Vagina (tissue), 2 donors: ENCODE results near the gene PDE4D. TPM values are rescaled to one million over a fixed set of nuclear protein-coding genes. Genes with fewer than 3 reads are reported as not detected.

Experiments
- DNase-seq, 2 donors: peaks; one replicate each; pipeline ENCODE4 v3.0.0-alpha.2; 2017; ENCODE audit errors: extremely low spot score in 2 of 2
- H3K27ac ChIP-seq: fragments of 200-600 bp; sonication (generic); one replicate; pipeline ENCODE4 v1.5.1; 2019
- H3K27me3 ChIP-seq: fragments of 200-600 bp; sonication (generic); one replicate; pipeline ENCODE4 v1.5.1; 2019
- H3K36me3 ChIP-seq, 2 donors: fragments of 200-600 bp; sonication (generic); one replicate each; pipeline ENCODE4 v1.5.1; 2017 to 2019
- H3K4me1 ChIP-seq: fragments of 200-600 bp; sonication (generic); one replicate; pipeline ENCODE4 v1.5.1; 2019
- H3K4me3 ChIP-seq, 2 donors: fragments of 200-600 bp; sonication (generic); 1 replicate in 1 of 2; 2 replicates in 1 of 2; pipeline ENCODE4 v1.5.1; 2016 to 2019
- H3K9me3 ChIP-seq: fragments of 200-600 bp; sonication (generic); one replicate; pipeline ENCODE4 v1.5.1; 2019
- CTCF ChIP-seq, 3 experiments: fragments of 450-650 bp in 2 of 3; fragments of 200-600 bp in 1 of 3; sonication (generic) in 1 of 3; IDR thresholded peaks; one replicate each; pipeline ENCODE4 v1.5.1; 2017 to 2019; ENCODE audit warnings: antibody characterized with exemption in 3 of 3, mild to moderate bottlenecking in 2 of 3, moderate library complexity in 2 of 3
- POLR2A ChIP-seq, 2 donors: fragments of 450-650 bp; IDR thresholded peaks; one replicate each; pipeline ENCODE4 v1.6.1; 2017; ENCODE audit warnings: antibody characterized with exemption in 2 of 2, mild to moderate bottlenecking in 2 of 2, moderate library complexity in 2 of 2
- POLR2AphosphoS5 ChIP-seq, 2 donors: sonication (generic); formaldehyde crosslinking; IDR thresholded peaks; one replicate each; pipeline ENCODE4 v1.9.0; 2017; ENCODE audit warnings: antibody characterized with exemption in 2 of 2, mild to moderate bottlenecking in 2 of 2, low read depth in 1 of 2; ENCODE audit not compliant: insufficient read depth in 1 of 2
- intact Hi-C: fragments of 100-400 bp; cut with DNase I; formaldehyde crosslinking; loops from one replicate; pipeline ENCODE4 v1.15.1; 2023
- total RNA-seq: library from RNA; depleted of rRNA; stranded (reverse); fragments of >200 nt; gene quantifications from one replicate; pipeline ENCODE4 v1.2.3, GENCODE V29; 2016

PDE4D gene
- total RNA-seq, 1 donor from 2014 or later: 86.9 TPM

DNA sequence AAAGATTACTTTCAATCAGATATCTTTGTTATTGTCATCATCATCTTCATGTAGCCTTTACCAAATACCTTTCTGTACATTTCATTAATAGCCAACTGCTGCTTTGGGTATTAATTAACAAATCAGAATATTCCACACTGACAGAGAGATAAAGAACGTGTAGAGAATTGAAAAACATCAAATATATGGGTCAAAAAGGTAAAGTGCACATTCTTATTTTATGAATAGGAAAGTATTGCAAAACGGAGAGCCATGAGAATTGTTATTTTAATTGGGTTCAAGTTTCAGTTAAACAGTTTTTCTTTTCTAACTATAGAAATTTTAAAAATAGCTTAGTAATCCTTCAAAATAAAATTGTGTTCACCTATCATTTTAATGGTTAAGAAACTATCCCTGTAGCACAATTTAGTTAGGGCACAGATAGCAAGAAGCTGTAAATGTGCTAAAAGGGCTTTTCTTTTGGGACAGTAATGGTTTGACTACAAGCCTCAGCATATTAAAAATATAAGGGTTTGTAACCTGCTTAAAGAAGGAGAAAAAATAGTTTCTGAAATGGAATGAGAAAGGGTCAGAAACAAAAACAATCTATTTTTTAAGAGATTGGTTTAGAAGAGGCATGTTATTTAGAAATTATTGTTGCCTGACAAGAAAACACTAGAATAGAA, 62.9 kb downstream of the PDE4D start:
- TF ChIP-seq POLR2A (IDR thresholded peaks at IDR 0.05): no peak
- no peak for TF ChIP-seq CTCF (IDR thresholded peaks at IDR 0.05)
- no peak for TF ChIP-seq POLR2AphosphoS5 (IDR thresholded peaks at IDR 0.05; ENCODE audit: insufficient read depth in 1 of 2, low read depth in 1 of 2)
- Histone ChIP-seq H3K4me1 (peaks cover 12% of the 10 kb centered on the region), H3K27ac (no peak overlapping the region), H3K36me3 (no peaks in the 10 kb centered on the region), H3K9me3 (no peaks in the 10 kb centered on the region), H3K4me3 (no peak overlapping the region), H3K27me3 (no peaks in the 10 kb centered on the region)
- intact Hi-C loops: no loop called here
- DNase-seq: no peak

GRCh38 chr5:59829922-59830321, 63.6 kb downstream of the PDE4D start:
- H3K9me3 ChIP-seq: no peaks in the 10 kb centered on the region
- H3K4me3 ChIP-seq: no peak overlapping the region
- H3K4me1 ChIP-seq: peaks cover 12% of the 10 kb centered on the region
- no peak overlapping the region for H3K27ac ChIP-seq
- TF ChIP-seq POLR2A (IDR thresholded peaks at IDR 0.05) (no peak), CTCF (IDR thresholded peaks at IDR 0.05) (no peak)
- H3K27me3 ChIP-seq: no peaks in the 10 kb centered on the region
- no peaks in the 10 kb centered on the region for H3K36me3 ChIP-seq
- intact Hi-C loops: no loop called here
- no peak for DNase-seq

DNA sequence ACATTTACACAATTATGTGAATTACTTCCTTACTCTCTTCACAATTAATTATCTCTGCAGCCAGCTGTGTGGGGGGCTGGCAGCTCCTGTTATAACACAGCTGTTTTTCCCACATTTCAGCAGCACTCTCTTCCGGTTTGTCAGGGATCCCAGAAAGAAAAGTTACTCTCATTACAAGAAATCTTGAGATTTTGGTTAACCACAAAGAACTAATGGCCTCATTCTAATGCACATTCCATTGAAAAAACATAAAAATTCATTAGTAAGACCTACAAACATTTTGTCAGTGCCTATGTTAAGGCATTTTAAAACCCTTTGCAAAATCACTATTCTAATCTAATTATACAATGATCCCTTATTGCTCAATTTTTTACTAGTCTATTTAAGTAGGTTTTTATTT, 64.1 kb downstream of the PDE4D start:
- TF ChIP-seq POLR2A (IDR thresholded peaks at IDR 0.05) (no peak), POLR2AphosphoS5 (IDR thresholded peaks at IDR 0.05; ENCODE audit: insufficient read depth in 1 of 2, low read depth in 1 of 2) (no peak)
- Histone ChIP-seq H3K4me1 (peaks cover 12% of the 10 kb centered on the region), H3K36me3 (no peaks in the 10 kb centered on the region), H3K4me3 (no peak overlapping the region), H3K27ac (no peak overlapping the region), H3K9me3 (no peaks in the 10 kb centered on the region), H3K27me3 (no peaks in the 10 kb centered on the region)
- intact Hi-C loops: no loop called here
- DNase-seq: no peak

DNA sequence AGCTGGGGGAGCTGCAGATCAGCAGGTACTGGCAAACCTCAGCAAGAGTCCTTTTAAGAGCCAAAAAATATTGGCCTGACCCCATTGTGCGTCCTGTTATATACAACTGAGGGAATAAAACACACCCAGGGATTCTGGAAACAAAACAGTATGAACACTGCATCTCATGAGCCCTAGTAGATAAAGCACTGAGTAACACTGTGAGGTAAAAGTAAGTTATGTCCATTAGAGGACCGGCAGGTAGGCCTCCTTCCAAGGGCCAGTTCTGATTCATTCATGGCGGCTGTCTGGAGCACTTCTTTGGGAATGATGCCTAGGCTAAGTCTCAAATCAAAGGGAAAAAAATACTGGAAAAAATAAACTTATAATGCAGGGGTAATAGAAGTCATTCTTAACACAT, 64.9 kb downstream of the PDE4D start:
- Histone ChIP-seq H3K27me3 (no peaks in the 10 kb centered on the region), H3K9me3 (no peaks in the 10 kb centered on the region), H3K4me1 (peaks cover 12% of the 10 kb centered on the region), H3K36me3 (no peaks in the 10 kb centered on the region), H3K4me3 (no peak overlapping the region), H3K27ac (no peak overlapping the region)
- no peak for DNase-seq
- intact Hi-C loops: no loop called here
- TF ChIP-seq CTCF (IDR thresholded peaks at IDR 0.05): no peak
- no peak for TF ChIP-seq POLR2AphosphoS5 (IDR thresholded peaks at IDR 0.05; ENCODE audit: insufficient read depth in 1 of 2, low read depth in 1 of 2)
- TF ChIP-seq POLR2A (IDR thresholded peaks at IDR 0.05): no peak

DNA sequence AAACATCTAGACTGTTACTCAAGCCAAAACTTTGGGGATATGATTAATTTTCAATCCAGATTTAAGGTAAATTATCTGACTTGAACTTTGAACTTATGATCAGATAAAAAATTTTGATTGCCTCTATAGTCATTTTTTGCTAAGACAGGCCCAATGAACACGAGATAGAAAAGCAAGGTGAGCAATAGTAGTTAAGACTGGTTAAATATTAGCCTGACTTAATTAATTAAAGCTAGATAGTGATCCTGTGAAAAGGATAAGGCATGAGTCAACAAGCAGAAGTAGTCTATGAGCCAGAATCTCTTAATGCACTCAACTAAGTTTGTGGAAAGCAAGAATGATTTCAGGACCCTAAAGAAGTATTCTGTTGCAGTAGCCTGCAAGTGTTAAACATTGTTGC, 66.5 kb downstream of the PDE4D start:
- DNase-seq: no peak
- H3K9me3 ChIP-seq: no peaks in the 10 kb centered on the region
- no peaks in the 10 kb centered on the region for H3K27me3 ChIP-seq
- intact Hi-C loops: no loop called here
- H3K36me3 ChIP-seq: no peaks in the 10 kb centered on the region
- TF ChIP-seq CTCF (IDR thresholded peaks at IDR 0.05): no peak
- no peak overlapping the region for H3K27ac ChIP-seq
- no peak overlapping the region for H3K4me3 ChIP-seq
- H3K4me1 ChIP-seq: peaks cover 12% of the 10 kb centered on the region
